ENCODE data around the gene HOXC10. TPM values are rescaled to one million over a fixed set of nuclear protein-coding genes. Genes with fewer than 3 reads are reported as not detected.
A peak's percentile ranks its signal among the peaks of the same experiment; 100 is the strongest.

Gene HOXC10
- total and polyA plus RNA-seq, 4 experiments from 2014 or later = not detected

- Histone ChIP-seq H3K4me1 (ENCODE audit: insufficient read depth, low read length) (peaks cover 36% of the 10 kb centered on the region), H3K27me3 (ENCODE audit: insufficient read depth, low read length) (peaks cover 94% of the 10 kb centered on the region), H3K27ac (ENCODE audit: low read depth, low read length) (no peak overlapping the region), H3K9me3 (ENCODE audit: control insufficient read depth in 1 of 2, low read length in 2 of 2) (no peaks in the 10 kb centered on the region), H3K36me3 (ENCODE audit: insufficient read depth, low read length) (no peaks in the 10 kb centered on the region), H3K4me3 (ENCODE audit: low read length in 2 of 2) (no peak overlapping the region)
- peaks cover 19 to 62% (median 34%) of the 10 kb centered on the region in 4 donors for H3K4me1 Mint-ChIP-seq
- H3K27me3 Mint-ChIP-seq = peaks cover 77 to 84% of the 10 kb centered on the region in 2 donors
- H3K9me3 Mint-ChIP-seq = peaks cover 0 to 34% (median 5%) of the 10 kb centered on the region in 8 donors
- H3K27ac Mint-ChIP-seq = peak overlapping the region in 2 of 7 donors; percentile 7 to 93
- intact Hi-C loops (cut with micrococcal nuclease) = loop anchor here (5.0 kb wide), 1 partner anchor 33 kb away; the partner anchor contains the start of gene HOXC12
- DNase-seq = no peak
- POLR2A ChIA-PET (ENCODE audit: partially characterized antibody) = no interaction called here
- H3K36me3 Mint-ChIP-seq = peaks cover 0 to 1% of the 10 kb centered on the region in 2 donors
- peak overlapping the region in 7 of 8 donors; percentile 25 to 88 (median 72) for H3K4me3 Mint-ChIP-seq
- CTCF ChIA-PET (ENCODE audit: partially characterized antibody) = interaction anchor here (1.2 to 2.4 kb wide), 5 partner anchors 45 to 229 kb away, joined by 3 to 8 read pairs (median 3); no protein-coding TSS in a partner anchor
Measured at GRCh38 chr12:53985692-53985993, 697 bp downstream of the HOXC10 start.

GRCh38 chr12:53985994-53986685 is 1.2 kb downstream of the HOXC10 start:
- peak overlapping the region in 3 of 7 donors; percentile 22 to 84 (median 75) for H3K27ac Mint-ChIP-seq
- H3K9me3 Mint-ChIP-seq = peaks cover 0 to 30% (median 5%) of the 10 kb centered on the region in 8 donors
- DNase-seq = no peak
- intact Hi-C loops (cut with micrococcal nuclease) = loop anchor here (5.0 kb wide), 1 partner anchor 34 kb away; the partner anchor contains the start of gene HOXC12
- Histone ChIP-seq H3K27ac (ENCODE audit: low read depth, low read length) (no peak overlapping the region), H3K4me1 (ENCODE audit: insufficient read depth, low read length) (peaks cover 36% of the 10 kb centered on the region), H3K36me3 (ENCODE audit: insufficient read depth, low read length) (no peaks in the 10 kb centered on the region), H3K4me3 (ENCODE audit: low read length in 2 of 2) (no peak overlapping the region), H3K27me3 (ENCODE audit: insufficient read depth, low read length) (peaks cover 94% of the 10 kb centered on the region), H3K9me3 (ENCODE audit: control insufficient read depth in 1 of 2, low read length in 2 of 2) (no peaks in the 10 kb centered on the region)
- H3K4me3 Mint-ChIP-seq = peak overlapping the region in 6 of 8 donors; percentile 30 to 76 (median 60)
- peaks cover 0 to 1% of the 10 kb centered on the region in 2 donors for H3K36me3 Mint-ChIP-seq
- peaks cover 77 to 84% of the 10 kb centered on the region in 2 donors for H3K27me3 Mint-ChIP-seq
- peaks cover 19 to 62% (median 33%) of the 10 kb centered on the region in 4 donors for H3K4me1 Mint-ChIP-seq
- ChIA-PET CTCF (ENCODE audit: partially characterized antibody) (interaction anchor here (1.0 to 2.4 kb wide), 6 partner anchors 32 to 229 kb away, joined by 3 to 8 read pairs (median 3); no protein-coding TSS in a partner anchor), POLR2A (ENCODE audit: partially characterized antibody) (interaction anchor here (0.5 kb wide), 1 partner anchor 288 kb away, joined by 3 read pairs; no protein-coding TSS in a partner anchor)

- no peak overlapping the region for H3K4me3 ChIP-seq (ENCODE audit: low read length in 2 of 2)
- intact Hi-C loops (cut with micrococcal nuclease) = loop anchor here (5.0 kb wide), 1 partner anchor 35 kb away; the partner anchor contains the start of gene HOXC12
- Mint-ChIP-seq H3K4me3 (peak overlapping the region in 3 of 8 donors; percentile 25 to 76 (median 35)), H3K9me3 (peaks cover 0 to 30% (median 5%) of the 10 kb centered on the region in 8 donors), H3K27me3 (peaks cover 78 to 83% of the 10 kb centered on the region in 2 donors), H3K36me3 (peaks cover 0 to 1% of the 10 kb centered on the region in 2 donors), H3K27ac (peak overlapping the region in 3 of 7 donors; percentile 22 to 75 (median 55)), H3K4me1 (peaks cover 19 to 62% (median 33%) of the 10 kb centered on the region in 4 donors)
- no peaks in the 10 kb centered on the region for H3K9me3 ChIP-seq (ENCODE audit: control insufficient read depth in 1 of 2, low read length in 2 of 2)
- no peak overlapping the region for H3K27ac ChIP-seq (ENCODE audit: low read depth, low read length)
- POLR2A ChIA-PET (ENCODE audit: partially characterized antibody) = interaction anchor here (1.1 kb wide), 1 partner anchor 12 kb away, joined by 3 read pairs; no protein-coding TSS in a partner anchor
- CTCF ChIA-PET (ENCODE audit: partially characterized antibody) = interaction anchor here (1.0 to 2.4 kb wide), 5 partner anchors 14 to 215 kb away, joined by 3 to 8 read pairs (median 3); partner anchors contain the start of gene HOXC11
- peaks cover 95% of the 10 kb centered on the region for H3K27me3 ChIP-seq (ENCODE audit: insufficient read depth, low read length)
- H3K4me1 ChIP-seq (ENCODE audit: insufficient read depth, low read length) = peaks cover 36% of the 10 kb centered on the region
- no peak for DNase-seq
- H3K36me3 ChIP-seq (ENCODE audit: insufficient read depth, low read length) = no peaks in the 10 kb centered on the region
Measured at GRCh38 chr12:53986686-53987483, 1.9 kb downstream of the HOXC10 start.

- H3K4me1 Mint-ChIP-seq = peaks cover 19 to 62% (median 33%) of the 10 kb centered on the region in 4 donors
Measured at GRCh38 chr12:53987787-53988230, 2.9 kb downstream of the HOXC10 start.

GRCh38 chr12:53988541-53989226 is 3.7 kb downstream of the HOXC10 start:
- H3K4me1 Mint-ChIP-seq = peaks cover 19 to 62% (median 31%) of the 10 kb centered on the region in 4 donors
- H3K9me3 Mint-ChIP-seq = peaks cover 0 to 15% (median under 1%) of the 10 kb centered on the region in 8 donors
- H3K4me3 ChIP-seq (ENCODE audit: low read length in 2 of 2) = no peak overlapping the region
- no peaks in the 10 kb centered on the region for H3K9me3 ChIP-seq (ENCODE audit: control insufficient read depth in 1 of 2, low read length in 2 of 2)
- H3K36me3 ChIP-seq (ENCODE audit: insufficient read depth, low read length) = no peaks in the 10 kb centered on the region
- DNase-seq = no peak
- ChIA-PET POLR2A (ENCODE audit: partially characterized antibody) (no interaction called here), CTCF (ENCODE audit: partially characterized antibody) (interaction anchor here (1.2 to 1.5 kb wide), 4 partner anchors 196 to 223 kb away, joined by 3 to 4 read pairs (median 4); no protein-coding TSS in a partner anchor)
- peaks cover 36% of the 10 kb centered on the region for H3K4me1 ChIP-seq (ENCODE audit: insufficient read depth, low read length)
- peak overlapping the region; percentile 2 to 70 (median 54) for H3K4me3 Mint-ChIP-seq
- intact Hi-C loops (cut with micrococcal nuclease) = loop anchor here (1.0 to 5.0 kb wide), 2 partner anchors 36 to 197 kb away; partner anchors contain the start of gene HOXC12
- H3K27ac Mint-ChIP-seq = peak overlapping the region in 2 of 7 donors; percentile 29 to 75
- peaks cover 79 to 84% of the 10 kb centered on the region in 2 donors for H3K27me3 Mint-ChIP-seq
- peaks cover 94% of the 10 kb centered on the region for H3K27me3 ChIP-seq (ENCODE audit: insufficient read depth, low read length)
- H3K36me3 Mint-ChIP-seq = peaks cover 0 to 1% of the 10 kb centered on the region in 2 donors
- no peak overlapping the region for H3K27ac ChIP-seq (ENCODE audit: low read depth, low read length)

More at GRCh38 chr12:53987787-53988230, 2.9 kb downstream of the HOXC10 start:
- peaks cover 0 to 24% (median 4%) of the 10 kb centered on the region in 8 donors for H3K9me3 Mint-ChIP-seq
- H3K4me3 Mint-ChIP-seq = peak overlapping the region in 1 of 8 donors; percentile 17
- Histone ChIP-seq H3K27me3 (ENCODE audit: insufficient read depth, low read length) (peaks cover 95% of the 10 kb centered on the region), H3K9me3 (ENCODE audit: control insufficient read depth in 1 of 2, low read length in 2 of 2) (no peaks in the 10 kb centered on the region), H3K27ac (ENCODE audit: low read depth, low read length) (no peak overlapping the region), H3K4me3 (ENCODE audit: low read length in 2 of 2) (no peak overlapping the region), H3K36me3 (ENCODE audit: insufficient read depth, low read length) (no peaks in the 10 kb centered on the region), H3K4me1 (ENCODE audit: insufficient read depth, low read length) (peaks cover 36% of the 10 kb centered on the region)
- H3K27me3 Mint-ChIP-seq = peaks cover 80 to 84% of the 10 kb centered on the region in 2 donors
- DNase-seq = no peak
- intact Hi-C loops (cut with micrococcal nuclease) = loop anchor here (5.0 kb wide), 1 partner anchor 36 kb away; the partner anchor contains the start of gene HOXC12
- POLR2A ChIA-PET (ENCODE audit: partially characterized antibody) = interaction anchor here (1.1 kb wide), 1 partner anchor 12 kb away, joined by 3 read pairs; no protein-coding TSS in a partner anchor
- peak overlapping the region in 1 of 7 donors; percentile 75 for H3K27ac Mint-ChIP-seq
- peaks cover 0 to 1% of the 10 kb centered on the region in 2 donors for H3K36me3 Mint-ChIP-seq
- CTCF ChIA-PET (ENCODE audit: partially characterized antibody) = interaction anchor here (0.8 to 1.5 kb wide), 8 partner anchors 15 to 224 kb away, joined by 3 to 4 read pairs (median 3); partner anchors contain the start of gene HOXC11

All from CD4-positive, alpha-beta memory T cell (primary cell).